Tibial nerve (tissue), 4 donors: ENCODE data around the gene TCF4. TPM values are rescaled to one million over a fixed set of nuclear protein-coding genes. Genes with fewer than 3 reads are reported as not detected.

Experiments used
- DNase-seq, 2 donors: peaks; one replicate each; pipeline ENCODE4 v3.0.0-alpha.2; 2019; ENCODE audit warnings: low spot score in 2 of 2
- H3K27ac ChIP-seq, 4 donors: fragments of 200-600 bp; sonication (generic) in 3 of 4; one replicate each; pipeline ENCODE4 v1.5.1; 2017 to 2019; ENCODE audit warnings: mild to moderate bottlenecking in 1 of 4
- H3K27me3 ChIP-seq, 2 donors: fragments of 200-600 bp; sonication (generic) in 1 of 2; one replicate each; pipeline versions ENCODE4 v1.5.1 to v1.6.0; 2017 to 2019
- H3K36me3 ChIP-seq, 3 donors: fragments of 200-600 bp; sonication (generic); one replicate each; pipeline ENCODE4 v1.5.1; 2018 to 2019
- H3K4me1 ChIP-seq, 4 donors: fragments of 200-600 bp; sonication (generic) in 3 of 4; one replicate each; pipeline ENCODE4 v1.5.1; 2017 to 2019
- H3K4me3 ChIP-seq, 4 donors: fragments of 200-600 bp; sonication (generic) in 3 of 4; one replicate each; pipeline ENCODE4 v1.5.1; 2017 to 2019; ENCODE audit warnings: mild to moderate bottlenecking in 1 of 4, moderate library complexity in 1 of 4
- H3K9me3 ChIP-seq, 4 donors: fragments of 200-600 bp; sonication (generic) in 3 of 4; one replicate each; pipeline ENCODE4 v1.5.1; 2017 to 2019
- CTCF ChIP-seq, 5 experiments: fragments of 200-600 bp in 3 of 5; fragments of 450-650 bp in 2 of 5; sonication (generic) in 3 of 5; IDR thresholded peaks; one replicate each; pipeline ENCODE4 v1.5.1; 2016 to 2019; ENCODE audit warnings: antibody characterized with exemption in 5 of 5, mild to moderate bottlenecking in 3 of 5, moderate library complexity in 2 of 5
- EP300 ChIP-seq, 2 donors: sonication (generic); formaldehyde crosslinking; IDR thresholded peaks; one replicate each; pipeline ENCODE4 v1.6.1; 2017; ENCODE audit warnings: antibody characterized with exemption in 2 of 2, mild to moderate bottlenecking in 1 of 2
- POLR2A ChIP-seq, 2 donors: fragments of 450-650 bp; IDR thresholded peaks; one replicate each; pipeline ENCODE4 v1.6.1; 2017; ENCODE audit warnings: antibody characterized with exemption in 2 of 2, mild to moderate bottlenecking in 2 of 2, moderate library complexity in 2 of 2
- WGBS, 2 donors: methylation state at CpG; one replicate each; pipeline ENCODE4 v1.1.5; 2018; 5-methylcytosine and 5-hydroxymethylcytosine counted together
- small RNA-seq: library from RNA; depleted of rRNA; stranded (forward); fragments of <200 nt; gene quantifications from one replicate; pipeline ENCODE3, GENCODE V24; 2016
- total RNA-seq, 4 donors: library from RNA; depleted of rRNA; stranded (reverse); fragments of >200 nt; gene quantifications; one replicate each; pipeline ENCODE4 v1.1.0, GENCODE V29; 2016

TCF4 gene
- total RNA-seq, 4 donors from 2014 or later, result 100 to 157 (median 114) TPM

- Histone ChIP-seq H3K27ac (no peak overlapping the region), H3K4me1 (no peaks in the 10 kb centered on the region), H3K9me3 (no peaks in the 10 kb centered on the region), H3K27me3 (no peaks in the 10 kb centered on the region), H3K4me3 (no peak overlapping the region), H3K36me3 (no peaks in the 10 kb centered on the region)
- no peak for DNase-seq
- TF ChIP-seq EP300 (IDR thresholded peaks at IDR 0.05) (no peak), CTCF (IDR thresholded peaks at IDR 0.05) (no peak), POLR2A (IDR thresholded peaks at IDR 0.05) (no peak)
These were observed 401.4 kb downstream of the TCF4 start for GRCh38 chr18:55186588-55186987.

DNA sequence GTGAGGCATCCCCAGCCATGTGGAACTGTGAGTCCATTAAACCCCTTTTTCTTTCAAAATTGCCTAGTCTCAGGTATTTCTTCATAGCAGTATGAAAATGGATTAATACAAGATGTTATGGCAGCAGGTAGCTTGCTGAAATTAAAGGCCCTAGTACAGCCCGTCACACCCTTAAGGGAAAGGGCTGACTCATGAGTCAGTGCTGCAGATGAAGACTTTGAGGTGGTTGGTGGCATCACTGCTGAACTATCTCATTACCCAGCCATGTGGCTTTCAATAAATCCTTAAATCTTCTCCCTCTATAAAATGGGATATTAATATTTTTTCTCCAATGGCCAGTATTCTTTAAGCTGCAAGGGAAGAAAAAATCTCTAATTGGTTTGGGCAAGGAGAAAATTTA lies 402.6 kb downstream of the TCF4 start:
- WGBS, 2 donors, result 86 to 88% methylated on average over 1 of the region's 1 CpG
- DNase-seq, result no peak
- H3K9me3 ChIP-seq, result no peaks in the 10 kb centered on the region
- TF ChIP-seq POLR2A (IDR thresholded peaks at IDR 0.05) (no peak), CTCF (IDR thresholded peaks at IDR 0.05) (no peak), EP300 (IDR thresholded peaks at IDR 0.05) (no peak)
- no peaks in the 10 kb centered on the region for H3K36me3 ChIP-seq
- peaks cover 0 to 2% of the 10 kb centered on the region in 2 donors for H3K27me3 ChIP-seq
- no peaks in the 10 kb centered on the region for H3K4me1 ChIP-seq
- no peak overlapping the region for H3K4me3 ChIP-seq
- H3K27ac ChIP-seq, result no peak overlapping the region

DNA sequence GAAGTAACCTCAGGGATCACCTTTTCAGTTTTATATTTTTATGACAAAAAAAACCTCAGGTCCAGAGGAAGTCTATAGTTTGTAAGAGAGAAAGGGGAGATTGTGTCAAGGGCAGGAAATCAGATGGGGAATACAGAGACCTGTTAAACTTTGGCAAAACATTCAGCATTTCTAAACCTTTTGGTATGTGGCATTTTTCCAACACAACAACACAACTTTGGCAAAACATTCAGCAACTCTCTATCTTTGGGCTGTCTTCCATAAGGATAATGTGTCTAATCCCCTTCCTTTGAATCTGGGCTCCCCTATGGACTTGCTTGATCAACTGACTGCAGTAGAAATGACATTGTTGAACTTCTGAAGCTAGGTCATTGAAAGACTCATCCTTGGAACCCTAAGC lies 408.2 kb downstream of the TCF4 start:
- H3K27ac ChIP-seq, result no peak overlapping the region
- TF ChIP-seq POLR2A (IDR thresholded peaks at IDR 0.05), result no peak
- TF ChIP-seq EP300 (IDR thresholded peaks at IDR 0.05), result no peak
- TF ChIP-seq CTCF (IDR thresholded peaks at IDR 0.05), result no peak
- H3K4me3 ChIP-seq, result no peak overlapping the region
- H3K27me3 ChIP-seq, result peaks cover 0 to 2% of the 10 kb centered on the region in 2 donors
- H3K4me1 ChIP-seq, result no peaks in the 10 kb centered on the region
- no peak for DNase-seq
- H3K9me3 ChIP-seq, result peaks cover 0 to 10% (median 0%) of the 10 kb centered on the region in 4 donors
- no peaks in the 10 kb centered on the region for H3K36me3 ChIP-seq

- Histone ChIP-seq H3K27ac (no peak overlapping the region), H3K9me3 (peaks cover 0 to 11% (median under 1%) of the 10 kb centered on the region in 4 donors), H3K4me1 (no peaks in the 10 kb centered on the region), H3K27me3 (peaks cover 0 to 2% of the 10 kb centered on the region in 2 donors), H3K4me3 (no peak overlapping the region), H3K36me3 (no peaks in the 10 kb centered on the region)
- WGBS, 2 donors, result 62 to 68% methylated on average over 5 of the region's 5 CpGs
- DNase-seq, result no peak
- no peak for TF ChIP-seq EP300 (IDR thresholded peaks at IDR 0.05)
- TF ChIP-seq POLR2A (IDR thresholded peaks at IDR 0.05), result no peak
- TF ChIP-seq CTCF (IDR thresholded peaks at IDR 0.05), result no peak
These were observed 408.6 kb downstream of the TCF4 start for GRCh38 chr18:55179425-55179824.

DNA sequence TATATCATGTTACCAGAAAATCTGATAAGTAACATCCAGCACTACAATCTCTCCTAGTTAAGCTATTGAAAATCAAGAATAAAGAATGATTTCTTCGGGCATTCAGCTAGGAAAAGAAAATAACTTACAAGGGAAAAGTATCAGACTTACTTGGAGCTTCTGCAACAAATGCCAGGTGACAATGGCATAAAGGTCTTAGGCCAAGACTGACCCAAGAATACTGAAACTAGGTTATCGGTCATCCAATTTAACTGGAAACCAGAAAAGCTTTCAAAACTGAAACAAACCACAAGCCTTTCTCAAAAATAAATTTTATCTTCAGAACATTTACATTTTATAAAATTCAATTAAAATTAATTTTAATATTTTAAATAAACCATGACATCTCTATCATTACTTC lies 414.7 kb downstream of the TCF4 start:
- WGBS, 2 donors, result 87 to 89% methylated on average over 2 of the region's 2 CpGs

More for the DNA sequence above, 414.7 kb downstream of the TCF4 start:
- H3K4me3 ChIP-seq, result no peak overlapping the region
- no peaks in the 10 kb centered on the region for H3K27me3 ChIP-seq
- H3K4me1 ChIP-seq, result no peaks in the 10 kb centered on the region
- TF ChIP-seq EP300 (IDR thresholded peaks at IDR 0.05) (no peak), POLR2A (IDR thresholded peaks at IDR 0.05) (no peak), CTCF (IDR thresholded peaks at IDR 0.05) (no peak)
- H3K36me3 ChIP-seq, result no peaks in the 10 kb centered on the region
- H3K27ac ChIP-seq, result no peak overlapping the region
- H3K9me3 ChIP-seq, result peaks cover 0 to 13% (median 5%) of the 10 kb centered on the region in 4 donors
- DNase-seq, result no peak

Small RNAs within 50 kb of the gene (small RNA-seq; reads per million reads assigned to genes)
- gene MIR4529, result 0.28 reads per million
